Glomerular visceral epithelial cell (primary cell): Measurements from ENCODE around the gene ARHGEF37.
A peak's percentile ranks its signal among the peaks of the same experiment; 100 is the strongest.
"Not testable (repeated sequence)": the region's sequence is repeated elsewhere in the genome, so short reads cannot be mapped to it uniquely, and the experiment has no call there.

ENCODE experiments used
- DNase-seq: peaks from one replicate; pipeline ENCODE4 v3.0.0-alpha.2; 2016; ENCODE audit errors: extremely low spot score

Gene ARHGEF37, protein sequence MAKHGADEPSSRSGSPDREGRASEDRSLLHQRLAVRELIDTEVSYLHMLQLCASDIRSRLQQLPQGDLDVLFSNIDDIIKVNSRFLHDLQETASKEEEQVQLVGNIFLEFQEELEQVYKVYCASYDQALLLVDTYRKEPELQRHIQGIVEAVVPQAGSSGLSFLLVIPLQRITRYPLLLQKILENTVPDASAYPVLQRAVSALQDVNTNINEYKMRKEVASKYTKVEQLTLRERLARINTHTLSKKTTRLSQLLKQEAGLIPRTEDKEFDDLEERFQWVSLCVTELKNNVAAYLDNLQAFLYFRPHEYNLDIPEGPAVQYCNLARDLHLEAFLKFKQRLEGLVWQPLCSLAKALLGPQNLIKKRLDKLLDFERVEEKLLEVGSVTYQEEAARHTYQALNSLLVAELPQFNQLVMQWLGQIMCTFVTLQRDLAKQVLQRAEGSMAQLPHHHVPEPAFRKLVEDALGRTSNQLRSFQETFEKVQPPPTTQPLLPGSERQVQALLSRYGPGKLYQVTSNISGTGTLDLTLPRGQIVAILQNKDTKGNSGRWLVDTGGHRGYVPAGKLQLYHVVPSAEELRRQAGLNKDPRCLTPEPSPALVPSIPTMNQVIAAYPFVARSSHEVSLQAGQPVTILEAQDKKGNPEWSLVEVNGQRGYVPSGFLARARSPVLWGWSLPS

GRCh38 chr5:149581192-149581861 lies at the start of gene ARHGEF37:
TSS of gene ARHGEF37 (plus strand) at chr5:149581498. CDS start at chr5:149597770, 16,272 bp downstream.
- DNase-seq, result peak; percentile 78

DNA sequence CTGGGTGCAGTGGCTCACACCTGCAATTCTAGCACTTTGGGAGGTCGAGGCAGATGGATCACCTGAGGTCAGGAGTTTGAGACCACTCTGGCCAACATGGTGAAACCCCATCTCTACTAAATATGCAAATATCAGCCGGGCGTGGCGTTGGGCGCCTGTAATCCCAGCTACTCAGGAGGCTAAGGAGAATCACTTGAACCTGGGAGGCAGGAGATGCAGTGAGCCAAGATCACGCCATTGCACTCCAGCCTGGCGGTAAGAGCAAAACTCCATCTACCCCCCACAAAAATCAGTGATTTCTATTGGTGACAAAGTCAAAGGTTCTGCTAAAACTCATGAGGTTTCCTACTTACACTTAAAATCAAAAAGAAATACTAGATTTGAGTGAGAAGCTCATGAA lies 48.9 kb upstream of the ARHGEF37 start:
- no peak for DNase-seq

GRCh38 chr5:149535787-149536186 lies 45.5 kb upstream of the ARHGEF37 start:
- DNase-seq, result not testable (repeated sequence)

GRCh38 chr5:149537374-149537975 lies 43.8 kb upstream of the ARHGEF37 start:
- DNase-seq, result no peak

DNA sequence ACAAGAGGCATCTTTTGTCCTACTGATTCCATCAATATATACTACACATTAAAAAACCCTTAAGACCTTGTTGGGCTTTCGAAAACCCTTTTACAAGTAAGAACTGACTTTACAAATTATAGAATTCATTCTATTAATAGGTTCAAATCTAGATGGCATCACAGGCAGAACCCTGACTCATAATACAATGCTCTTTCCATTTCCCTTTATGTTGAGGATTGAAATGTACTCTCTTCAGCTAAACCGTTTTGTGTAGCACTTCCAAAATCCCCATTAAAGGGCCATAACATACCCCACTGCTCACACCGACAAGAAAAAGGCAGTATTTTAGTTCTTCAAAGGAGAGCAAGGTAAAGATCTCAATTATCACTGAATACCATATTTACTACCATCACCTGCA lies 41.2 kb upstream of the ARHGEF37 start:
- no peak for DNase-seq

DNA sequence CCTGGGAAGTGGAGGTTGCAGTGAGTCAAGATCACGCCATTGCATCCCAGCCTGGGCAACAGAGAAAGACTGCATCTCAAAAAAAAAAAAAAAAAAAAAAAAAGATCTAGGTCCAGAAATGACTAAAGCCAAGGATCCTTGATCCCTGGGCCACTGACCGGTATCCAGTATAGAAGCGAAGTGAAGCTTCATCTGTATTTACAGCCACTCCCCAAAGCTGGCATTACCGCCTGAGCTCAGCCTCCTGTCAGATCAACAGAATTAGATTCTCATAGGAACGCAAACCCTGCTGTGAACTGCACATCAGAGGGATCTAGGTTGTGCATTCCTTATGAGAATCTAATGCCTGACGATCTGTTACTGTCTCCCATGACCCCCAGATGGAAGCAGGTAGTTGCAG lies 39.4 kb upstream of the ARHGEF37 start:
- no peak for DNase-seq

- no peak for DNase-seq
Observed at GRCh38 chr5:149543361-149544027, 37.8 kb upstream of the ARHGEF37 start.

DNA sequence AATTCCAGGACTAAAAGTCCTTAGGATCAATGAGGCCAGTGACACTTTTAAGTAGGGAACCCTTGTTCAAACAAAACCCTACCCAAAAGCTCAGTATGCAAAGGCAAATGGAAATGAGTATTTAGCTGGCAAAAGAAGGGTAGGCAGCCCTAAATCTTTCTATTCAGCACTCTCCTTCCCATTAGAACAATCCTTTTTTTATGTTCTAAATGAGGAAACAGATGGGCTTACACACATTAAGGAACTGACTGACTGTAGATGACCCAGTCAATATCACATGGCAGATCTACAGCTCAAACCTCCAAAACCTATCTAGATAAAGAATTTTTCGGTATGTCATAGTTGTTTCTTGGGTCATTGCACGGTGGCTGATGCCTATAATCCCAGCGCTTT lies 37.3 kb upstream of the ARHGEF37 start:
- DNase-seq, result no peak

DNA sequence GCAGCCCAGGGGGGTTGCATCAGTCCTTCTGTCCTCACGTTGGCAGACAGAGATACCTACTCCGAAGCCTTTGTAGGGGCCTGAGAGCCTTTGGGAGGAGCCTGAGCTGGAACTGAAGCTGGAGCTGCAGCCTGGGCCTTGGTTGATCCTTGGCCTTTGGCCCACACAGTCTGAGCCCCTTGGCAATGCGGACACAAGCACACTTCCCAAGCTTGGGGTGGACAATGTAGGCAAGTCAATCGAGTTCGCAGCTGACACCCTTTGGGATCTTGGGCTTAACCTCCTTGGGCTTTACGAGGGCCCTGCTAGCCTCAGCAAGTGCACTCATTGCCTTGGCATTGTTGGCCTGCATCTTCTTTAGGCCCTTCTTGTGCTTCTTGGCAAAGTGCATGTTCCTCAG lies 36.0 kb upstream of the ARHGEF37 start:
- no peak for DNase-seq

DNA sequence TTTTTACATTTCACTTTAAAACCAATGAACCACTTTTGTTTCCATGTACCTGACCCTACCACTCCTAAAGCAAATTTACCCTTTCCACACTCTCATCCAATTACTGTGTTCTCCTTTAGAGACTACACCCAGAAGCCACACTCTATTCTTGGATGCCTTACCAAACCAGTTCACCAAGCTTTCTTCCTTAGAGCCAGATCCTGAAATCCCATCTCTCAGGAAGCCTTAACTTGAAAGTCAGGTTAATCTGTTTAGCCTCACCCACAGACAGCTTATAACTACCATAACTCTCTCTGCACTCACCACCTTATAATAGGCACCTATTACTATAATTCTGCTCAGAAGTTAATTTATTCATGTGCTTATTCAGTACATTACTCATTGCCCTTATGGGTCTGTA lies 34.3 kb upstream of the ARHGEF37 start:
- DNase-seq, result no peak

GRCh38 chr5:149549461-149550267 lies 31.6 kb upstream of the ARHGEF37 start:
- DNase-seq, result peak; percentile 67

GRCh38 chr5:149550268-149550583 lies 31.1 kb upstream of the ARHGEF37 start:
- DNase-seq, result no peak

DNA sequence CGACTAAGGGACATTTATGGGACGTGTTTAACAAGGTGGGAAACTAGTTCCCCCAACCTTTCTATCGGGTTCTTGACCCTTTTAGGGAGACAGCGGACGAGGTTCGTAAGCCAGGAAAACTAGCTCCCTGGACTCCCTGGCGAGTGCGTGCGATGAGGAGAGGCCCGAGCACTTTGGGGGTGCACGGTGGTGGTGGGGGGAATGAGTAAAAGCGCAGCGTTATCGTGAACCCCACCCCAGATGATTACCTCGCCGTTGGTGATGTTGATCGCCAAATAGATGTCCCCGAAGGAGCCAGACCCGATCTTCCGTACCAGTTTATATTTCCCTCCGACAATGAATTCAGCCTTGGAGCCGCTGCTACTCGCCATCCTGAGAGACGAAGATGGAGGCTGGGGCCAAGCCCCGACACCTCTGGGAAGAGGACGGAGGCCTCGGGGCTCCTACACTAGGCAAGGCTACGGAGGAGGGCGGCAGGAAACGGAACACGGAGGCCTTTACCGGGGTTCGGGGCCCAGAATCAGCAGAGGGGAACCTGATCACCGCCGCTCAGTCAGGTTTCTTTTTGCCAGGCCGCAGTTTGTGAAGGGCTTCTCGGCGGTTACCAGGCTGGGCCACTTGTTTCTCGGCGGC lies 30.6 kb upstream of the ARHGEF37 start:
- no peak for DNase-seq

GRCh38 chr5:149551227-149552037 lies 29.9 kb upstream of the ARHGEF37 start, which contains the start of gene CSNK1A1:
TSS of gene CSNK1A1 (minus strand) at chr5:149551439. CDS start at chr5:149550964, 475 bp downstream.
- DNase-seq, result peak; percentile 100

- DNase-seq, result no peak
Observed at GRCh38 chr5:149552038-149552494, 29.2 kb upstream of the ARHGEF37 start.

DNA sequence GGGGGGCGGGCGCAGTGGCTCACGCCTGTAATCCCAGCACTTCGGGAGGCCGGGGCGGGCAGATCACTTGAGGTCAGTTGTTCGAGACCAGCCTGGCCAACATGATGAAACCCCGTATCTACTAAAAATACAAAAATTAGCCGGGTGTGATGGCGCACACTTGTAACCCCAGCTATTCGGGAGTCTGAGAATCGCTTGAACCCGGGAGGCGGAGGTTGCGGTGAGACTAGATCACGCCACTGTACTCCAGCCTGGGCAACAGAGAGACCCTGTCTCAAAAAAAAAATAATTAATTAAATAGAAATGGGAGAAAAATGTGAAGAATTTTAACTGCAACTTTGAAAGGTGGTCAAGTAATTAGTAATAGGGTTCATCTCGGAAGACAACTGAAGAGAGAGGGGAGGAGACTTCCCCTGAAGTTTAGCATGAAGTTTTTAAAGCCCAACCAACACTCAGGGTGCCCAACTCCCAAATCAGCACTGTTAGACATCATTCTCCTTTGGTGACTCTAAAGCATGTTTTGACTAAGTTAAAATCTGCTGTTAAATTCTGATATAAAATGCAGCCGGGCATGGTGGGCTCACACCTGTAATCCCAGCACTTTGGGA lies 28.6 kb upstream of the ARHGEF37 start:
- no peak for DNase-seq

- DNase-seq, result no peak
Observed at GRCh38 chr5:149559706-149560105, 21.6 kb upstream of the ARHGEF37 start.

DNA sequence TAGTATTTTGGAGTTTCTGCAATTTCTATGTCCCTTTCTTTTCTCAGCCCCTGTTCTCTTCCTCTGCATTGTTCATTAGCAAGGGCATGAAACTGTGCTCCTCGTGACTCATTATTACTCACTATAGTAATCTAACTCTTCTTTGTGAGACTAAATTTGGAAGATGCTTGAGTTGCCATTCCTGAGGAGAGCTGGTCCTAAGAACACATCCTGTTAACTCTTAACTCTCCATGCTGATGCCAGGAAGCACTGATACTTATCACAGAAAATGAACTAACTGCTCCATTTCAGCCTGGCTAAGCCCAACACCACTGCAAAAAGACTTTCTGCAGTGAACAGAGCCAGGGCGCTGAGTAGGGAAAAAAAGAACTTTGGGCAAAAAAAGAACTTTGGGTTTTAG lies 19.4 kb upstream of the ARHGEF37 start:
- DNase-seq, result peak; percentile 94

GRCh38 chr5:149563466-149563865 lies 17.8 kb upstream of the ARHGEF37 start:
- no peak for DNase-seq
